ENCODE results near the gene FBLN2.

Gene FBLN2

GRCh38 chr3:13620776-13621365 is 71.9 kb downstream of the FBLN2 start:
- in situ Hi-C loops (cut with HindIII; ENCODE audit: low pct_ligation_motif_present, low sequenced_read_pairs): no loop called here
- Histone ChIP-seq H3K27ac (no peak overlapping the region), H3K36me3 (replicated peaks) (no peaks in the 10 kb centered on the region), H3K27me3 (replicated peaks) (no peaks in the 10 kb centered on the region), H3K4me3 (ENCODE audit: low read depth, low read length) (no peak overlapping the region)
- DNase-seq: no peak
- TF ChIP-seq, protein P1, sequence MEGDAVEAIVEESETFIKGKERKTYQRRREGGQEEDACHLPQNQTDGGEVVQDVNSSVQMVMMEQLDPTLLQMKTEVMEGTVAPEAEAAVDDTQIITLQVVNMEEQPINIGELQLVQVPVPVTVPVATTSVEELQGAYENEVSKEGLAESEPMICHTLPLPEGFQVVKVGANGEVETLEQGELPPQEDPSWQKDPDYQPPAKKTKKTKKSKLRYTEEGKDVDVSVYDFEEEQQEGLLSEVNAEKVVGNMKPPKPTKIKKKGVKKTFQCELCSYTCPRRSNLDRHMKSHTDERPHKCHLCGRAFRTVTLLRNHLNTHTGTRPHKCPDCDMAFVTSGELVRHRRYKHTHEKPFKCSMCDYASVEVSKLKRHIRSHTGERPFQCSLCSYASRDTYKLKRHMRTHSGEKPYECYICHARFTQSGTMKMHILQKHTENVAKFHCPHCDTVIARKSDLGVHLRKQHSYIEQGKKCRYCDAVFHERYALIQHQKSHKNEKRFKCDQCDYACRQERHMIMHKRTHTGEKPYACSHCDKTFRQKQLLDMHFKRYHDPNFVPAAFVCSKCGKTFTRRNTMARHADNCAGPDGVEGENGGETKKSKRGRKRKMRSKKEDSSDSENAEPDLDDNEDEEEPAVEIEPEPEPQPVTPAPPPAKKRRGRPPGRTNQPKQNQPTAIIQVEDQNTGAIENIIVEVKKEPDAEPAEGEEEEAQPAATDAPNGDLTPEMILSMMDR (IDR thresholded peaks at IDR 0.05; ENCODE audit: low read depth, low read length, missing control alignments): no peak

DNA sequence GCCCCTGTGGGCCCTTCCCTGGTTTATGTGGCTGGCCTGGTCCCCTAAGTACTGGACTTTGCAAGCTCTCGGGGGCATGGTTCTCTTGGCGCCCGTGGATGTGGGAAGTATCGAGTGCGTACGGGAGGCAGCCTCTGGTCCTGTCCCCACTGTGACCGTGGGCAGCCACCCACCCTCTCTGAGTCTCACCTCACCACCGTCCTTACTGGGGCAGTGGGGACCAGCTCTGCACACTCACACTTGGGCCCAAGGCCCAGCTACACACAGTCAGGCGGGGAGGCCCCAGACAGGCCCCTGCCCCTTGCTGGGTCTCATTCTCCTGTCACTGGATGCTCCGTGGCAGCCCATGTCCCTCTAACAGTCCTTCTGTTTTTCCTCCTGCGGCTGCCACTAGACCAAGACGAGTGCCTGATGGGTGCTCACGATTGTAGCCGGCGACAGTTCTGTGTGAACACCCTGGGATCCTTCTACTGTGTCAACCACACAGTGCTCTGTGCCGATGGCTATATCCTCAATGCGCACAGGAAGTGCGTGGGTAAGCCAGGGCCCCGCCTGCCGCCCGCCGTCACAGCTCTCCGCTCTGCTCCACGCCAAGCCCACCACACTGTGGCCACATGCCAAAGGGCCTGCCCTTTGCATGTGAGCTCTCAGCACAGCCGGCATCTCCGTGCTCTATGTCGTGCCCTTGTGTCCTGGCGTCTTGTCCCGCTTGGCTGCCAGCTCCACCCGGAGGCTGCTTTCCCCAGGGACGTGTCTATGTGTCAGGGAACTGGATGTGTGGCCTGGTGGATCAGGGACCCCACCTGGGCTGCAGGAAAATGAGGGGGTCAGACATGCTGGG is 72.7 kb downstream of the FBLN2 start:
- H3K27ac ChIP-seq: no peak overlapping the region
- TF ChIP-seq, protein P1 (IDR thresholded peaks at IDR 0.05; ENCODE audit: low read depth, low read length, missing control alignments): no peak
- DNase-seq: no peak
- H3K27me3 ChIP-seq (replicated peaks): no peaks in the 10 kb centered on the region
- in situ Hi-C loops (cut with HindIII; ENCODE audit: low pct_ligation_motif_present, low sequenced_read_pairs): no loop called here
- no peak overlapping the region for H3K4me3 ChIP-seq (ENCODE audit: low read depth, low read length)
- no peaks in the 10 kb centered on the region for H3K36me3 ChIP-seq (replicated peaks)

DNA sequence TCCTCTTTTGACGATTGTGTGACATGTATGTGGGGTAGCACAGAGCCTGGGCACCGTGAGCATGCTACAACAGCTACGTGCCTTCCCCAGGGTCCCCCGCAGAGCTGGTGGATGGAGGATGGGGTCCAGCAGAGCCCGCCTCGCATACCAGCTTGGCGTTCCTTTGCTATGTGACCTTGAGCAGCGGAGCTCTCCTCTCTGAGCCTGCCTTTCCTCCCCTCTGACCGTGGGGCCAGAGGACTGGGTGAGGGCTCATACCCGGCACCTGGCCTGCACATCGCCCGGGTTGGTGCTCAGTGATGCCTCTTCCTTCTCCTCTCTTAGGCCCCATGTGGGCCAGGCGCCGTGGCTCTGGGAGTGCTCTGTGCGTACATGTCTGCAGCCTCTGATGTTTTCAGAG is 73.4 kb downstream of the FBLN2 start:
- TF ChIP-seq, protein P1 (IDR thresholded peaks at IDR 0.05; ENCODE audit: low read depth, low read length, missing control alignments): no peak
- no peak for DNase-seq
- Histone ChIP-seq H3K27me3 (replicated peaks) (no peaks in the 10 kb centered on the region), H3K36me3 (replicated peaks) (no peaks in the 10 kb centered on the region), H3K4me3 (ENCODE audit: low read depth, low read length) (no peak overlapping the region), H3K27ac (no peak overlapping the region)
- in situ Hi-C loops (cut with HindIII; ENCODE audit: low pct_ligation_motif_present, low sequenced_read_pairs): no loop called here

DNA sequence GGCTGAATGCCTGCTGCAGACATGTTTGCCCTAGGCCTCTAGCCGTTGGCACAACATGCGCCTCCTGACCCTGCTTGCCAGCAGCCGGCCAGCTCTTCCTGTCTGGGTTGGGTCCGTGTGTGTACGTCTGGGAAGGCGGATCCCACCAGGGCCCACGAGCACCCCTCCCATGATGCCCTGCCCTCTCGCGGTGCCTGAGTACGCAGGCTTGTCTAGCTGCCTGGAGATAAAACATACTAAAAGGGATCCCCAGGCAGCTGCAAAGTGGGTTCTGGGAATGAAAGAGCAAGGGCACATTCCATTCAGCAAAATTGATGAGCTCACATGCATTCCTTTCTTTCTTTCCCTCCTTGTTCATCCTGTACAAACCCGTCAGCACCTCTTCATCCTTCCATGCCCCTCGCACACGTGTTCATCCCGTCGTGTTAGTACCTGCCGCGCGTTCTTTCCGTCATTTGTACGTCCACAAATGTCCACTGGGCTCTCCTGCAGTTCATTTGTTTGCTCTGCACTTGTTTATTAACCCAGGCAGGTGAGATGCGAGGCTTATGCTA is 74.3 kb downstream of the FBLN2 start:
- peak; percentile 38 for DNase-seq
- H3K4me3 ChIP-seq (ENCODE audit: low read depth, low read length): no peak overlapping the region
- no peaks in the 10 kb centered on the region for H3K27me3 ChIP-seq (replicated peaks)
- TF ChIP-seq, protein P1 (IDR thresholded peaks at IDR 0.05; ENCODE audit: low read depth, low read length, missing control alignments): peak; percentile 17
- no peak overlapping the region for H3K27ac ChIP-seq
- no peaks in the 10 kb centered on the region for H3K36me3 ChIP-seq (replicated peaks)
- in situ Hi-C loops (cut with HindIII; ENCODE audit: low pct_ligation_motif_present, low sequenced_read_pairs): no loop called here

DNA sequence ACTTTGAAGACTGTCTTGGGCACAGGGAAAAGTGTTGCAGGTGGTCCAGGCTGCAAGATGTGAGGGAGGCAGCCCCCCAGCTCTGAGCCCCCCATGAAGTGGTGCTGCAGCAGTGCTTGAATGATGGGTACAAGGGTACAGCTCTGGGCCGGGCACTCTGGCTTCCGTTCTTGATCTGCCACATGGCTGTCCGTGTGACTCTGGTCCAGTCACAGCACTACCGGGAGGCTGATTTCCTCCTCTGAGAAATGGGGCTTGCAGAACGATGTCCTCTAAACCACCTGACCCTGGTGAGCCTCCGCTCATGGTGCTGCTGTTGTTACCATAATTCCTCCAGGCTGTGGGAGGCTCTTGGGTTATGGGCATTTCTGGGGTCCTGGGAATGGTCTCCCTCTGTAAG is 75.1 kb downstream of the FBLN2 start:
- in situ Hi-C loops (cut with HindIII; ENCODE audit: low pct_ligation_motif_present, low sequenced_read_pairs): no loop called here
- H3K27ac ChIP-seq: no peak overlapping the region
- TF ChIP-seq, protein P1 (IDR thresholded peaks at IDR 0.05; ENCODE audit: low read depth, low read length, missing control alignments): no peak
- no peaks in the 10 kb centered on the region for H3K27me3 ChIP-seq (replicated peaks)
- no peaks in the 10 kb centered on the region for H3K36me3 ChIP-seq (replicated peaks)
- H3K4me3 ChIP-seq (ENCODE audit: low read depth, low read length): no peak overlapping the region
- no peak for DNase-seq

Data from brain microvascular endothelial cell (primary cell).